AG04449 (cell line): Measurements from ENCODE around the gene OR7G3.

Source experiments
- CTCF ChIA-PET: fragments of 350-600 bp; formaldehyde crosslinking; extraction: SDS; loops from one replicate; lab custom pipeline; 2021; ENCODE audit warnings: antibody characterized with exemption; lab: Yijun Ruan, JAX
- POLR2A ChIA-PET: fragments of 400-600, 350-600 bp; formaldehyde crosslinking; extraction: SDS; loops from one replicate; lab custom pipeline; 2020; ENCODE audit warnings: antibody characterized with exemption, inconsistent platforms; lab: Yijun Ruan, JAX
- DNase-seq: peaks from one replicate; pipeline ENCODE4 v3.0.0-alpha.2; 2010; ENCODE audit warnings: low read depth, low spot score
- H3K4me3 ChIP-seq: 2 replicates; pipeline ENCODE4 v1.5.1; 2011; ENCODE audit warnings: low read depth, mild to moderate bottlenecking, control low read depth, low read length
- CTCF ChIP-seq: IDR thresholded peaks from one replicate; pipeline ENCODE4 v1.5.1; 2011; ENCODE audit warnings: mild to moderate bottlenecking, moderate library complexity, low read length, control low read depth, inconsistent platforms; ENCODE audit not compliant: insufficient read depth; ENCODE audit errors: missing control alignments

Gene OR7G3

GRCh38 chr19:9086761-9087160, 40.0 kb downstream of the OR7G3 start, which contains the start of gene OR1M1:
Gene OR1M1 (plus strand): TSS chr19:9087061. CDS start chr19:9093245, 6,184 bp downstream.
- H3K4me3 ChIP-seq, result no peak within 1 kb of the TSS
- ChIA-PET CTCF (no interaction called here), POLR2A (no interaction called here)
- TF ChIP-seq CTCF, result no peak
- DNase-seq, result no peak

DNA sequence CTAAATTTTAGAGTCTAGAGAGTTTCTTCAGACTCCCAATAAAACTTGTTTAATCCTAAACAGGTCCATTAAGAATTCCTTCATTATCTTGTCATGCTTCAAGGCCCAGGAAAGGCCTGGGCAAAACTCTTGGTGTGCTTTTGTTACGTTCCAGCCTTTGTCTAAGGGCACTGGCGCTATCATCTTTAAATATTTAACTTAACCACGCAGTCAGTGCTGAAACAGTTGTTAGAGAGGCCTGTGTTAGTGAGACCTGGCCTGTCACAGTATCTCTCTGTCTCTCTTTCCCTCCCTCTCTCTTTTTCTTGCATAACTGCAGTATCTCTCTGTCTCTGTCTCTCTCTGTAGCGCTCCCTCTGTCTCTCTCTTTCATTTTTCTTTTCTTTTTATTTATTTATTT, 48.1 kb downstream of the OR7G3 start:
- ChIA-PET POLR2A (no interaction called here), CTCF (no interaction called here)
- DNase-seq, result no peak
- TF ChIP-seq CTCF, result no peak
- H3K4me3 ChIP-seq, result no peak overlapping the region

DNA sequence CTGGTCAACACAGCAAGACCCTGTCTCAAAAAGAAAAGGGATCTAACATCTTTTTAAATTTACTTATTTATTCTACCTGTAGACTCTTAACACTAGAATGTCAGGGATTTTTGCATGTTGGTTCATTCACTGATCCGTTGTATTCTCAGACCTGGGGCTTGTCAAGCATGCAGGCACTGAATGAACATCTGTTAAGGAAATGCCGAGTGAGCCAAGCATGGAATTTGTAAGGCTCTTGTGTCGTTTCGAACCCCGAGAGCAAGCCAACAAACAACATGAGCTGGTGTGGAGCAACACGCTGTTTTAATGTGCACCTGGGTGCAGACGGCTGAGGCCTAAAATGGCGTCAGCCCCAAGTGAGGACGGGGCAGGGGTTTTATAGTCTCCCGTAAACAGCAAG, 49.8 kb downstream of the OR7G3 start:
- POLR2A ChIA-PET, result no interaction called here
- H3K4me3 ChIP-seq, result no peak overlapping the region
- CTCF ChIA-PET, result no interaction called here
- no peak for DNase-seq
- TF ChIP-seq CTCF, result no peak
